Head of caudate nucleus (tissue), 42 donors: Measurements from ENCODE around the gene DAZL.
A peak's percentile ranks its signal among the peaks of the same experiment; 100 is the strongest.

Experiments used
- DNase-seq, 42 donors: peaks; one replicate each; pipeline versions ENCODE4 v3.0.0 to v3.0.0-alpha.2; 2020 to 2021; ENCODE audit warnings: mixed read lengths in 7 of 42
- intact Hi-C: fragments of 100-400 bp; cut with DNase I; formaldehyde crosslinking; loops from one replicate; pipeline ENCODE4 v1.15.0; 2022

The DAZL gene

GRCh38 chr3:16550676-16551341 lies 54.4 kb downstream of the DAZL start:
- peak in 40 of 42 donors; percentile 14 to 89 (median 68) for DNase-seq
- intact Hi-C loops: loop anchor here (5.0 kb wide), 1 partner anchor 264 kb away; no protein-coding TSS in a partner anchor

DNA sequence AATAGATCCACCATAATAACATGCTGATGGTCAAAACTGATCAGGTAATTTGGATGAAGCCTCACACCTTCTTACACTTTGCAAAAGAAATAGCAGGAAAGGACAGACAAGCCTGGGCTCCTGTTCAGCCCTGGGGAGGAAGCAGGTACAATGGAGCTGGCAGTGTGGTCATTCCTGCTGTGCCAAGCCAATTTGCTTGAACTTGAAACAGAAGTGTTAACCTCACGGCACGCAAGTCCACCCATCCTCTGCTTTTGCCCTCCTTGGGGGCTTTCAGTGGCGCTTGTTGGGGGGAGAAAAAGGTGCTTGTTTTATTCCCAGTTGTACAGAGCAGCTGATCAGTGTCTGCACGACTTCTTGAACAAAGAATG lies 54.9 kb downstream of the DAZL start:
- DNase-seq: peak in 1 of 42 donors; percentile 3
- intact Hi-C loops: loop anchor here (5.0 kb wide), 1 partner anchor 263 kb away; no protein-coding TSS in a partner anchor

GRCh38 chr3:16548721-16549120 lies 56.5 kb downstream of the DAZL start:
- no peak for DNase-seq
- intact Hi-C loops: no loop called here

GRCh38 chr3:16547561-16548357 lies 57.5 kb downstream of the DAZL start:
- intact Hi-C loops: no loop called here
- no peak for DNase-seq

DNA sequence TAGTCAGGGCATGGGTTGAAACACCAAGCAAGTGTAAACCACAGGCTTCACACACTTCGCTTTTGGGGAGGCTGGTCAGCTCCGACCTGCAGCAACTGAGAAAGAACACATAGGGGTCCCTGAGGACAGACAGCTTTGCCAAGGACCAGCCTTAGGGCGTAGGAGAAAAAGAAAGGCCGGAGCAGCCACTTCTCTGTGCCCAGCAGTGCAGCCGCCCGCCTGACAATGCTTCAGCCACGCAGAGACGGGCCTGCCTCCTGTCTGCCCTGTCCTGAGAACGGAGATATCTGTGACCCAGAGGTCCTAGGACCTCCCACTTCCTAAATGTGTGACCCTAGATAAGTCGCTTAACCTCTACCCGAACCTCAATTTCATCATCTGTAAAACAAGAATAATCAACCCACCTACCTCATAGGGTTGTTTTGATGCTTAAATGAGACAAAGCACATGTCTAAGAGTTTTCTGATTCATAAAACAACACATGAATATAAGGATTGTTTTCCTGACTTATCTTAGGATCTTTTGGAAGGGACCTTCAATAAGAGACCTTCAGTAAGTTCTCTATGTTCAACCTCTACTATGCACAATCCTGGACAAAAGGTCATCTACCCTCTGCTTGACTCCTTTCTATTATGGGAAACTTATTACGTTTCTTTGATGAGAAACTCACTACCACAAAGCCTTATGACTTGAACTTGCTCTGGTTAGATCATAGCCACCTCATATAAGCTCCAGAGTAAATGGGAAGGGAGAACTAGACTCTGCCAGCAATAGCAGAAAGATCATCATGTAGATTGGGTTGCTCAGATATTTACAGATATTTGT lies 58.8 kb downstream of the DAZL start:
- intact Hi-C loops: no loop called here
- no peak for DNase-seq

GRCh38 chr3:16545413-16546185 lies 59.6 kb downstream of the DAZL start:
- DNase-seq: no peak
- intact Hi-C loops: no loop called here

DNA sequence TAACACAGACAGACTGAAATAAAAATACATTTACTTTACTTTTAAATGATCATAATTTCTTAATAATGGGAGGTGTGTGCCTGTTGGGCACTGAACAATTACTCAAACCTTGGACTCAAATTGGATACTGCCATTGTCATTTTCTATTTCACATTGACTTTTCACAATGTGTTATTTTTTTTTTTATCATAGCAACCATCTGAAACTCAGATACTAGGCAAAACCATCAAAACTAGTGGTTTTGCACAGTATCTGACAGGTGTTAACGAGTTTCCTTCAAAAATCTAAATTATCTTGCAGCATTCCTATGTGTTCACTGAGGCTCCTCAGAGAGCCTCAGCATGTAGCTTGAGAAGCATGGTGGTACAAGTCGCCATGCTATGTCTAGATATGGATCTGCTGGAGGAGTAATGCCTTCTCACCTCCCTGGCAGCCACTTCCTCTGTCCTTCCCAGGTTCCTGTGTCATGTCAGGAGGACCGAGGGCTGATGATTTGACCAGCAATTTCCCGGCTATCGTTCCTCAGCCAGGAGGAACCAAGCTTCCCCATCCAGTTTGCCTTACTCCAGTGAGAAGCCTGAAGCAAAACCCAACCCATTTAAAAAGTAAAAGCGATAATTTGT lies 61.9 kb downstream of the DAZL start:
- DNase-seq: no peak
- intact Hi-C loops: no loop called here

GRCh38 chr3:16538507-16538906 lies 66.7 kb downstream of the DAZL start:
- intact Hi-C loops: no loop called here
- DNase-seq: no peak

- no peak for DNase-seq
- intact Hi-C loops: no loop called here
Observed at GRCh38 chr3:16536996-16537395, 68.2 kb downstream of the DAZL start.
